ENCODE data around the gene SYNE3.
A peak's percentile ranks its signal among the peaks of the same experiment; 100 is the strongest.

Gene SYNE3

GRCh38 chr14:95487669-95488084 lies 28.8 kb downstream of the SYNE3 start:
- no peak for DNase-seq

GRCh38 chr14:95486875-95487668 lies 29.4 kb downstream of the SYNE3 start:
- DNase-seq = no peak

GRCh38 chr14:95485222-95485819 lies 31.1 kb downstream of the SYNE3 start:
- no peak for DNase-seq

GRCh38 chr14:95484296-95484695 lies 32.2 kb downstream of the SYNE3 start:
- DNase-seq = no peak

- DNase-seq = no peak
Measured at GRCh38 chr14:95483309-95484165, 32.9 kb downstream of the SYNE3 start.

- DNase-seq = no peak
Measured at GRCh38 chr14:95482627-95483308, 33.7 kb downstream of the SYNE3 start.

GRCh38 chr14:95481391-95482022 lies 34.9 kb downstream of the SYNE3 start:
- no peak for DNase-seq

GRCh38 chr14:95480887-95481226 lies 35.6 kb downstream of the SYNE3 start:
- no peak for DNase-seq

GRCh38 chr14:95480109-95480886 lies 36.2 kb downstream of the SYNE3 start:
- DNase-seq = no peak

- DNase-seq = no peak
Measured at GRCh38 chr14:95479494-95479893, 37.0 kb downstream of the SYNE3 start.

GRCh38 chr14:95478818-95479217 lies 37.6 kb downstream of the SYNE3 start:
- no peak for DNase-seq

- no peak for DNase-seq
Measured at GRCh38 chr14:95478309-95478708, 38.1 kb downstream of the SYNE3 start.

GRCh38 chr14:95477411-95478269 lies 38.8 kb downstream of the SYNE3 start:
- DNase-seq = no peak

- DNase-seq = no peak
Measured at GRCh38 chr14:95476747-95477146, 39.7 kb downstream of the SYNE3 start.

GRCh38 chr14:95475540-95476240 lies 40.8 kb downstream of the SYNE3 start:
- DNase-seq = peak; percentile 25

GRCh38 chr14:95474941-95475340 lies 41.5 kb downstream of the SYNE3 start:
- no peak for DNase-seq

GRCh38 chr14:95474486-95474885 lies 42.0 kb downstream of the SYNE3 start:
- DNase-seq = no peak

GRCh38 chr14:95472819-95473251 lies 43.6 kb downstream of the SYNE3 start:
- DNase-seq = no peak

GRCh38 chr14:95471476-95471875 lies 45.0 kb downstream of the SYNE3 start:
- no peak for DNase-seq

GRCh38 chr14:95471016-95471415 lies 45.4 kb downstream of the SYNE3 start:
- no peak for DNase-seq

Data from hematopoietic multipotent progenitor cell treated with erythropoietin and hydrocortisone succinate and interleukin-3 and kit ligand, for 6 days (in vitro differentiated cells).